ENCODE measurements around the gene ASIC2.

The ASIC2 gene

DNA sequence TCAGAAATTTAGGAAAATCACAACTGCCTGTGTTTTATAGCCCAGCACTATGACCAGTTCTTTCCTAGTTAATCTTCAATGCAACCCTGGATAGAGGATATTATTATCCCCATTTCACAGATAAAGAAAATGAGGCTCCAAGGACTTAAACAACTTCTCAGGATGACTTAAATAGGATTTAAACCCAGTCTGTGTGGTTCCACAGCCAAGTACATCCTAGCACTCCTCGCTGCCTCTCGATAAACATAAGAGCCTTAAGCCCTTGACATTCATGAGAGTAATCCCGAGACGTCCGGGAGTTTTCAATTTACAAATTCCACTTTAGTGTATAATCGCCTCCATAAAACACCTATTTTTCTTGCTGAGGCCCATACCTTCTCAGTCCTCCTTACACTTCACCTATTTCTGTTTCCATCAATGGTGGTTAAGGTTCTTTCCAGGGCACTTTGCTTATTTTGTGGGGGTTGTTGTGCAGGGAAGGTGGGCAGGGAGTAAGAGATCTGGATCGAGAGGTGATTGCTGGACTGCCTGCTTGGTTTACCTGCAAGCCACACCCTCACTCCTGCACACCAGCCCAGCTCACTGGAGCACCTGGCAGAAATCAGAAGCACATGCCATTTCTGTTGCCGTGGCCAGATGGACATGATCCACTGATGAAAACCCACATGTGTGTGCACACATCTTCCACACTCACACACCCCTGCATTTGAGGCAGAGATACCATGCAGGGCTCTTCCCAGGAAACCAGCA is 50.5 kb downstream of the ASIC2 start:
- no peak for DNase-seq

DNA sequence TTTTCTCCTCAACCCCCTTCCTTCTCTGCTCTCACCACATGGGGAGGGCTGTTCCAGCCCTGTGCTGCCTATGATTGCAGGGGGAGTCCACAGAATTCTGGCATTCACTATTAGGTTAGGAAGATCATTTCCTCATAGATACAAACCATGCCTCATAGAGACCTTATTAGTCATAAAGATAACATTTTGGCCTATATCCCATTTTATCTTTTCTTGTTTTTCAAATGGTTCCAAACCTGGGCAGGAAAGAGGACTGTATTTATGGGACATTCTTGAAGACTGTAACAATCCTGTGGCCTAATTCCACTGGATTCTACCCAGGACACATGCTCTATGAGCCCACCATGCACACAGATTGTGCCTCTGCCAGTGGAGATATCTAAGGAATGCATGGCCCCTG is 51.7 kb downstream of the ASIC2 start:
- DNase-seq = no peak

DNA sequence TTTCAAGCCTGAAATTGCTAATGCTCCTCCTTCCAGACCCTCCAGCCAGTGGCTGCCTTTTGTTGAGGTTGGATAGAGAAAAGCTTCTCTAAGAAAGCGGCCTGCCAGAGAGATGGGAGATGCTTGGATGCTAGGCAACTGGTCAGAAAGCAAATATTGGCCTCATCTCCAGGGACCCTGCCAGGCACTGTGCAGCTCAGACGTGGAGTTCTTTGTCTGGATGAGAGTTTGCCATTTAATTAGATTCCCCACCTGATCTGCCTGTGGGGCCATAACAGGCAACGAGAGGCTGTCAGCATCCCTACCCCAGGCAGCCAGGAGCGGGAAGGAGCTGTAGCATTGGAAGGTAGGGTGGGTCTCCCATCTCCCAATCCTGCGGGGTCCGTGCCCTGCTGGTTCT is 52.7 kb downstream of the ASIC2 start:
- no peak for DNase-seq

DNA sequence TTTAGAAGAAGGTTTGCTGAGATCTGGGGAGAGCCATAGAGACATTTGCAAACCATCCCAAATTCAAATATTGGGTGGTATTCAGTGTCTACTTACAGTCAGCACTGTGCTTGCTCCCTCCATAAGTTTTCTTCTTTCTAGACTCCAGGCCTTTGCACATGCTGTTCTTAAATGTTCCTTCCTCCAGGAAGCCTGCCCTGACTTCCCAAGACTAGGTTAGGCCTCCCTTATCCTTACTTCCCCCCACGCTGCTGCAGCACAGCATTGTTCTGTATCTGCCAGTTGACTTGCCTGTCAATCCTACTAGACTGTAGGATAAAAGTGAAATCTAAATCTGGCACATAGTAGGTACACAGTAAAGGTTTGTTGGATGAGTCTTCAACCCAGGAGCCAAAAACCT is 53.4 kb downstream of the ASIC2 start:
- no peak for DNase-seq

DNA sequence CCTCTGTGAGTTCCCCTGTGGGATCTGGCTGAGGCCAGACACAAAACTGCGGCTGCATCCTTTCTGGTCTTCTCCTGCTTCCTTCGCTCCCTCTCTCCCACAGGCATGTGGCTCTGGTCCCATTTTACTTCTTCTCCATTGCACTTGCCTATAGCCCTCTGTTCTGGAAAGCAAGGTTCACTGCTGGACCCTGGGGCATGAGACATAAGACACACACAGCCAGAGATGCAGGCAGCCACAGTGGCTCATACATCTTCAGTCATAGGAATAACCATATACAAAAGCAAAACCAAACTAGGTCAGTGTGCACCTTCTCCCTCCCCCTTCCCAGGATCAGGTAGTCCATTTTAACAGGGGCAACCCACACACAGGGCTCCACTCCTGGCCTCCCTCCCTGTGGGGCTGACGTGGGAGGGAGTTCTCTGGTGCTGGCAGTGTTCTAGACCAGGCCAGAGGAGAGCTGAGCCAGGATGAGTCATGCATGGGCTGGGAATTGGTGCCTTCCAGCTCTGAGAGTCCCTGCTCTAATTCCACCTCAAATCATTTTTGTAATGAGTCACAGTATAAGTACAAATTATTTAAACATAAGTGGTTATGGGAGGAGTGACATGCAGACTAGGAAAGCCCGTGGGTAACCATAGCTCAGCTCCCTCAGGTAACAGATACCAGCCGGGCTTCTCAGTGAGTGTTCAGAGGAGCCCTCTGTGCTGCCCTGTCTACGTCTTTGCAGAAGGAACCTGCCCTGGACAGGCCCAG is 58.0 kb downstream of the ASIC2 start:
- no peak for DNase-seq

DNA sequence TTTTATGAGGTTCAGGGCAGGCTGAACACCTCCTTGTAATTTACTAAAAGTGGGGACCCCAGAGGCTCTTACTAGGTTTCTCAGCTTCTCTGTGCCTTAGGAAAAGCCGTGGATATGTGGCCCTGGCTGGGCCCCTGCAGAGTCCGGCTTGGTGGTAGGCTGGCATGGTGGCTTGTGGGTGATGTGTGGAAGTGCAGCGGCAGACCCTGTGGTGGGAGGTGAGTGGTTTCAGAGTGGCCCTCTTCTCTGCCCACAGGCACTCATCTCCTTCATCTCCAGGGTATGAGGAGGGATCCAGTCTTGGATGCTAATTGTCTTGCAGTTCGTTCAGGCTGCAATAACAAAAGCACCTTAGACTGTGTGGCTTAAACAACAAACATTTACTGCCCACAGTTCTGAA is 58.9 kb downstream of the ASIC2 start:
- DNase-seq = no peak

DNA sequence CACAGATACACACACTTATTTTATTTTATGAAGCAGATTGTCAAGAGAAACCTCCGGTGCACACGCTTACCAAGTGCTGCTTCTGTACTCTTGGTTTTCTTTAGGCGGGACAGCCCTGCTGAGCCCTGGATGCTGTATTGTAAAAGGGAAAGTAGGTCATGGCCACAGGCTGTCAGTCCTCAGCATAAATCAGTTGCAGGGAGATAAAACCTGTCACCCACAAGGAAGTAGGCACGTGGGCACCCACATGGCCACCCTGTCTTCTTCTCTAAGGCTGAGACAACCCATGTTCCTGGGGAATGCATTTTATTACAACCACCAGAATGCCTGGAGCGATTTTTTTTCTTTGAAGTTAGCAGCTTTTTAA is 59.3 kb downstream of the ASIC2 start:
- no peak for DNase-seq

DNA sequence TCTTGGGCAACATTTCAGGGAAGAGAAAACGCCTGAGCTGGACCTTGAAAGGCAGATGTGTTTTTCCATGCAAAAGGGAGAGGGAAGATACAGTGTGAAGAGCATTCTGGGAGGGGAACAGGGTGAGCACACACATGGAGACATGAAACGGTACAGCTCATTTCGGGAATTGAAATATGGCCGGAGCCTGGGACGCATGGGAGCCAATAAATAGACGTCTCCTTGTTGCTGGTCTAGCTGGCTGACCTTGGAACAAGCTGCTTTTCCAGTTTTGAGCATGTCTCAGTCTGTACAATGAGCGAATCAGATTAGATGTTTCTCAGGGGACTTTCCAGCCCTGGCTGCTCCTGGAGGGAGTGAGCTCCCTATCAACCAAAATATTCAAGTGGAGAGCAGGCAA is 63.6 kb downstream of the ASIC2 start:
- no peak for DNase-seq

DNA sequence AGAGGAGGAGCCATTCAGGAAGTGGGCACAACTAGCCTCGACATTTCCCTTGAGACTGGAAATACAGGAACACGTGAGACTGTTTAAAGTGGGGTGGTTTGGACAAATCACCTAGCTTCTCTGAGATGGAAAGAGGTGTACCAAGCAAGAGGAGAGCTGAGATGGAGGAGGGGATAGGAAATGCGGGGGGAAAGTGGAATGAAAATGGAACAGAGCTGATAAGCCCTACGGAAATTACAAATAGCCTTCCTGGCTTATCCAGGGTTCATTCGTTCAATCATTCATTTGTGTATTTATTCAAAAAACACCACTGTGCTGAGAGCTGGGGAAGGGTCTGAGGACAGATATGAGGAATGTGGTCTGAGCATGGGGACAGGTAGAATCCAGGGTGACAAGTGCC is 64.1 kb downstream of the ASIC2 start:
- DNase-seq = no peak

DNA sequence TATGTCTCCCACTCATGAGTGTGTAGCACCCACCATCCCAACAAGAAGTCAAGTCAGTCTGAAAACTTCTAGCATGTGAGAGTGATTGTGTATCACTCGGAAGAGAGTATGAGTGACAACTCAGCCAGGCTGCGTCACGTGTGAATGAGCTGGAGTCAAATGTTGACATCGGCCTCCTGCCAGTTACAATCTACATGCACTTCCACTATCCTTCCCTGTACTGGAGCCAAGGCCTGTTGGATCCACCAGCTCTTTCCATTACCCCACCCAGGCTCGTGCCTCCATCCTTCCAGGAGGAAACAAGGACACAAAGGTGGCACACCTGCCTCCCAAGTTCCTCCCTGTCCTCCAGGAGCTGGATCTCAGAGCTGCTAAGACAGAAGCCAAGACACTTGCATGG is 64.5 kb downstream of the ASIC2 start:
- no peak for DNase-seq

DNA sequence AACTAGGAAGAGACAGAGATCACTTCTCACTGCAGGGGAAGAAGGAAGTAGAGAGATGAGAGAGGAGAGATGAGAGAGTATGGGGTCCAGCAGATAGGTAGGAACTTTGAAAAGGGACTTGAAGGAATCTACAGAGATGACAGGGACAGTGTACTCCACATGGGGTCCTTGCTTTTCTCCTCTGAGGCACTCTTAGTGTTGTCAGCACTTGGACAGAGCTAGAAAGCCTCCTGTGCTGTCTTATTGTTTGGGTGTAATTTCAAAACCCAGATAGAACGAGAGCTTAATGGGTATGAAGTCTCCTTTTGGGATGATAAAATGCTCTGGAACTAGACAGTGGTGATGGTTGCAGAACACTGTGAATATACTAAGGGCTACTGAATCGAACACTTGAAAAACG is 65.2 kb downstream of the ASIC2 start:
- no peak for DNase-seq

DNA sequence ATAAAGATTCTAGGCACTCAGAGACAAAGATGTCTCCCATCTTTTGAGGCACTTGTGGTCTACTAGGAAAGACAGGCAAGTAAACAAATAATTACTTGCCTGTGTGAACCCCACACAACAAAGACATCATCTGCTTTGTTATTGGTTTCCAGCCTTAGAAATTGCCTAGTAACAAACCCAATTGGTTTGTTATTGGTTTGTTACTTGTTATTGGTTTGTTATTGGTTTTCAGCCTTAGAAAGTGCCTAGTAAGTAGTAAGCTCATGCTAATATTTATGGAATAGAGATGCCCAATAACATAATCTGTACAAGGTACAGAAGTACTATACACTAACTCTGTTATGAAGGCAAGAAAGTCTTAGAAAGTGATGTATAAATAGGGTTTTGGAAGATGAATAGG is 67.1 kb downstream of the ASIC2 start:
- DNase-seq = no peak

DNA sequence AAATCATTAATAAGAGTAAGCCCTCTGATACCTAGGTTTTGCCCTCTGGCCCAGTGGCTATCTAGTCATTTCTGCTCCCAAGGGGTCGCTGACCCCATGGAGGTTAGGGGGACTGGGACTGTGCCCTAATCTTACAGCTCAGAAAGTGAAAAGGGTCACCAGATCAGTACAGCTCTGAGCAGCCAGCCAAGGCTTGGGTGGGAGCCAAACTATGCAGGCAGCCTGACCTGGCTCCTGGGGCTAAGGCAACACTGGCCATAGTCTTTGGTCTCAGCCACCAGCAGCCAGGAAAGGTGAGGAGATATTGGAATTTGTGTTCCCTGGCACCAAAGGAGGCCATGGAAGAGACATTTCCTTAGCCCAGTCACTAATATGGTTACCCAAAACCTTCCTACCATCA is 67.6 kb downstream of the ASIC2 start:
- DNase-seq = no peak

DNA sequence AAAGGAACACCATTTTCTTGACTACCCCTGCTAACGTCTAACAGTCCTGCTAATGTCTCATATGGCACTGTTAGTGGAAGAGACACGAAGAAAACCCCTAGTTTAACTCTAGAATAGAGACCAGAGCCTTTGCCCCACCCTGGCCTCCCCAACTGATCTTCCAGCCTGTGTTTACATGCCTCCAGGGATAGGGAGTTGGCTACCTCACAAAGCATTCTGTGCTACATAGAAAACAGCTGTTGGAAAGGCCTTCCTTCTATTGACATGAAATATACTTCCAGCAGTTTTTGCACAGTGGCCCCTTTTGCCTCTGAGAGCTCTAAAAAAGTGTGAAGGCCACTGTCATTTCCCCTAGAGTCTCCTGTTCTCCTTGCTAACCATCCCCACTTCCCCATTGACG is 73.1 kb downstream of the ASIC2 start:
- no peak for DNase-seq

DNA sequence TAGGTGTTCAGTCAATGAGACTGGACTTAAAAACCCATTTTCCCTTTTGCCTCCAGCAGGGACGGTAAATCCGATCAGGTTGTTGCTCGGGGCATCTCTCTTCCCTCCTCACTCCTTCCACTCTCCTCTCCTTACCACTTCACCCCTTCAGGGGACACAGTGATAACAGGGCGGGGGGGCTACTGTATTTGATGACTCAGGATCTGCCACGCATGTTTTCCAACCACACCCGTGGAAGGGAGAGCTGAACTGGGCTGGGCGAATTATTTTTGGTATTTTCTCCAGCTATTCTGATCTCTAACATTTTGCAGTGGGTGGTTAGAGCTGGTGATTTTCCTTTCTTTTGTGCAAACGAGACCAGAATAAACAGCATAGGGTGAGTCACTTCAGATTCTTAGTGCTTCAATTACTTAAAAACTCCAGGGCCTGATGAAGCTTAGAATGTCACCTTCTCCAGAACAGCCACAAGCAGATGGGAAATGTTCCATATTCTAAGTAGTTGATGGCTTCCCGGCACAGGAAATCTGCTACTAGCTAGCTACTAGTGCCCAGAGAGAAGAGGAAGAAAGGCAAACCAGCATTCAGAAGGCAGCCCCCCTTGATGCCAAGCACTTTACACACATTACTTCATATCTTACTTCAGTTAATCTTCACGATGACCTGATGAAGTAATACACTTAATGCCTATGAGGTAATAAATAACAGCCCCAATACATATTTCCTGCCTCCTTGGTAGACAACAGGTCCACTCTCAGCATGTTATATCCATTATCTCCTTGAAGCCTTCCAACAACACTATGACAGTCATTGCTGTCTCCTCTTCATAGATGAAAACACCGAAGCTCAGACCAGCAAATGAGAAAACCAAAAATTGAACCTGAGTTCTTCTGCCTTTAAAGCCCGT is 74.1 kb downstream of the ASIC2 start:
- no peak for DNase-seq

DNA sequence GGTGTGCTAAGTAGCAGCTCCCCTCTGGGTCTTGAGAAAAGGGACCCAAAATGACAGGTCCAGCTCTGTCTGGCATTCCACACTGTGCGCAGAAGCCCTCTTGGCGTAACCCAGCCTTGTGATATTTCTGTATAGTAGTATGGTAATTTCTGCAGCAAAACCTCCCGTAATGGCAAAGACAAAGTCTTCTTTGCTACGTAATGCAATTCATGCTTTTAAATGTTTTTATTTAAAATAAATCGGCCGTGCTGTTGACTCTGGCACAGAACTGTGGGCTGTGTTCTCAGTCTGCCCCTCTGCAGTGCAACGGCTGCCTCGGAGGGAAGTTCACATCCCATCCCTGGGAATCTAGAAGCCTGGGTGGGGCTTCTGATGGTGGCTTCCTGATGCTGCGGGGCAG is 75.2 kb downstream of the ASIC2 start:
- DNase-seq = no peak

DNA sequence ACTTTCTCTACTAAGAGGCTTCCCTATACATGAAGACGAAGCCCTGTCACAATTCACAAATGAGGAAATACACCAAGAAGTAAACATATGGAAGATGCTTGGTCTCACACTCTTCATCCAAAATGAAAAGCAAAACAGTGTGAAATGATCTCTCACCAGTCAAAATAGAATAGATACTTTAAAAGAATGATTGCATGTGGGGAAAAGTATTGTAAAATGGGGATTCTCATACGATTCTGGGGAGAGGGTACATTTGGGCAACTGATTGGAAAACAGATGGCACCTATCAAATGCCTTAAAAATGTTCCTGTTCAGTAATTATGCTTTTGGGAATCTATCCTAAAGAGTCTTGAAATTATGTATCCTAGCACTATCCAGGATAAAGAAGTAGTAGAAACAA is 78.1 kb downstream of the ASIC2 start:
- DNase-seq = no peak

DNA sequence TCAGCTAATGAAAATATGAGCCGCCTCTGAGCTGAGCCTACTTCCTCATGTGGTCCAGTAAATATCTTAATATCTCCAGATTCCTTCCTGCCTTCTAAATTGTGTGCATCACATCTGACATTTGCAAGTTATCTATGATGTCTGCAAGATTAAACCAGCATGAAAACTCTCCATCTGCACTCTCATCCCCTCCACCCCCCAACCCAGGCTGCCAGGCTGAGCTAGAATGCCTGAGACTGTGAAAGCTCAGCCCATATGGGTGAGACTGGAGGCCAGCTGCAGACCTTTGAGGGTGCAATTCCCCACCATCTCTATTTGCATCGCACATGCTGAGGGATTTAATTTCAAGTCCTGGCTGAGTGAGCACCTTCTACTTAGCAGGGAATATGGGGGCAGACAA is 82.8 kb downstream of the ASIC2 start:
- DNase-seq = no peak

DNA sequence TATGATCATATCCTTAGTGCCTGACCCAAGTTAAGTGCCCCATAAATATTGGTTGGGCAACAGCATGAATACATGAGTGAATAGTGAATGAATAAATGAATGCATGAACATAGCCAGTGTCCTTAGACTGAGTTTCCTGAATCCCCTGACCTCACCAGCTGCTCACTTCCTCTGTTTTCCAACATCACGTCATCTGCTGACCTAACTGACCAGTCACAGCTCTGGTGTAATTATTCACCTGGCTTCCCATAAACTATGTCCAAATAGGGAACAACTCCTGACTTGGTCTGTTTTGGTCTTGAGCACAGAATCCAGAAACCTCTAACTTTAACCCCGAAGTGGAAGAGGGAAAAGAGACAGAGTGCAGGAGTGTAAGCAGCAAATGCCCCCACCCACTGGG is 83.4 kb downstream of the ASIC2 start:
- DNase-seq = no peak

DNA sequence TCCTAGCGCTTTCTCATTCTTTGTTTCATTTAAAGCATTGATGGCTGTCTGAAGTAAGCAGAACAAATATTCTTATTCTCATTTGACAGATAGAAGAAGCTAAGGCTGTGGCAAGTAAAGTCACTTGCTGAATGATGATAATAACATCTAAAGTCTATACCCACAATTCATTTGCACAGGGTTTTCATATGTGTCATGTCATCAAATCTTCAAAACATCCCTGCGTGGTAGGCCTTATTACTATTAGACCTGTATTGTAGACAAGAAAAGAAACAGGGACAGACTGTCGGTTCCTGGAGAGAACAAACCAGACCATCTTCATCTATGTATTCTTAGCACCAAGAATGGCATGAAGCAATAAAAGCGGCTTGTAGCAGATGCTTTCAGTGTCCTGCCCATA is 85.9 kb downstream of the ASIC2 start:
- DNase-seq = no peak

DNA sequence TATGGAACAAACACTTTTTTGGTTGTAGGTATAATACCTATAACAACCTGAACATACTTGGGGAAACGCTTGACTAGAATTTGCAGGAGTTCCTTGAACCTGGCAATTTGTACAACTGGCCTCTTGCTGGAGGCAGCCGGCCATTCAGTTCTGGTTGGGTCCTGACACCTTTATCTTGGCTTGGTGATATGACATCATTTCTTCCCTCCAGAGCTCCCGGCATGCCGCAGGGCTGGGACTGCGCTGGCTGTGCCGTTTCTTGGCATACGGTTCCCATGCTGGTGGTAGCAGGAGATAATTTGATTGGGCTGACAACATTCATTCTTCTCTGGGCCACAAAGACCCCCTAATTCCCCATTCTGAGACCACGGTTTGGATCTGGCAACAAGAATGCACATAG is 87.5 kb downstream of the ASIC2 start:
- no peak for DNase-seq

DNA sequence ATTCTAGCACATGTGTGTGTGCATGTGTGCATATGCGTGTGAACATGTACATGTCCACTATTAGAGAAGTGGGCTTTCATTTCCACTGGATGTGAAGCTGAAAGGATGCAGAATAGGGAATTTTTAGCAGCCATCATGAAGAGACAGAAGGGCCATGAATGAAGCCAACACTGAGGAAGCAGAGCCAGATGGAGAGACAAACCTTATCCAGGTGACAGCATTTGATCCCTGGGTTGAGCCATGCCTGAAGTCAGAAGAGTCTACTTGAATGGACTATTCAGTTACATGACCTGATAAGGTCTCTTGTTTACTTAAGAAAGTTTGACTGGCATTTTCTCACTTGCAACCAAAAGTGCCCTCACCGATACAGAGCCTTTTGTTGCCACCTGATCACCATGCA is 88.4 kb downstream of the ASIC2 start:
- no peak for DNase-seq

DNA sequence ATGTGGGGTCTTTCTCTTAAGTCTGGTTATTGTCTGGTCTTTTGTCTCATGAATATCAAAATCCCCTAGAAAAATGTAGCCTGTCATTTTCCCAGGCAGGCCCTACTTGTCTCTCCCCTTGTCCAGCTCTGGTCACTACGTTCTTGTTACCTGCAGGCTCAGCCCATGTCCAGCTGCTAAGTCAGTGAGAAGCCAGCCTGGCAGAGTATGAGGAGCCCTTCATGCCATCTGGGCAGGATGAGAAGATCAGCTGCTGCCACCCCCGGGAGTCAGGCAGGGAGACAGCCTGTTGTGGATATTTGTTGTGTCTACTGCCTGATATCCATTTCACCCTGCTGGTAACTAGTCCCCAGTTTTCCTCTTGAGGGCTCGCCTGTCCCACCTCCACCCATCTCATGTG is 88.9 kb downstream of the ASIC2 start:
- no peak for DNase-seq
